ENCODE measurements around the gene PPP1R1A.

PPP1R1A gene

DNA sequence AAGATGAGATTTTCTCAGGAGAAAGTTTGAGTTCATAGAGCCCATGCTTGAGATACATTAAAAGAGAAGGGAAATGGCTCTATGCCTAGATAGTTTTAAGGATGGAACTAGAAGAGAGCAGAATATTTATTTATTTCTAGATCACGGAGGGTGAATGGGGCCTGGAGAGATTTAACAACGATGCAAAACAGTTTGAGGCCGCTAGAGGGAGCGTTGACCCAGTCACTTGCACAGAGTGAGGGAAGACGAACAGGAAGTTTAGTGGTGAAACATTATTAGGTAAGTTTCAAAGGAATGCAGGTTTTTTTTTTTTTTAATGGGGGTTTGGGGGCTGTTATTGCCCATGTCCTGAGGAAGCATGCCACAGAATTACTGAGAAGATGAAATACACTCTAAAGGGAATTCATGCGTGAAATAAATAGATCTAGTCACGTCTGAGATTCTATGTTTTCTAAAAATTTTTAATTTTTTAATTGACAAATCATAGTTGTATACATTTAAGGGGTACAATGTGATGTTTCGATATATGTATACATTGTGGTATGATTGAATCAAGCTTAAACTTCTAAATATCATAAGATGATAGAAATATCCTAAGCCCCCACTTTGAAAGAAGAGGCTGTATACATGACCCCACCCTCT lies 14.8 kb upstream of the PPP1R1A start:
- peak; percentile 74 for DNase-seq (ENCODE audit: low spot score)

DNA sequence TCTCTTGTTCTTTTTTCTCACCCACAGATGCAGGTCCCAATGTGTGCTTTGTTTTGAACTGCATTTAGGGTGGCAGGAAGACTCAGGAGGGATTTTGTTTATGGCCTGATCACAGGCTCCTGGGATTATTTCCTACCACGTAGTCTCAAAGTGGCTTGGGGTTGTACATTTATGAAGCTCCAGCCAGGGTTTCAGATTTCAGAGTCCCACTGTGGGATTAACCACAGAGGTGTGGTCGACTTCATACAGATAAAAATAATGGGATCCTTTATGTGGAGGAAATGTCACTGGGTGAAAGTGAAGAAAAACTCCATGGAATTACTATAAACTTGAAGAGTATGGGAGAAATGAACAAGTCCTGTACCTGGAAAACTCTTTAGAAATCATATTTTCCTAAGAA lies 14.2 kb upstream of the PPP1R1A start:
- DNase-seq (ENCODE audit: low spot score), result no peak

DNA sequence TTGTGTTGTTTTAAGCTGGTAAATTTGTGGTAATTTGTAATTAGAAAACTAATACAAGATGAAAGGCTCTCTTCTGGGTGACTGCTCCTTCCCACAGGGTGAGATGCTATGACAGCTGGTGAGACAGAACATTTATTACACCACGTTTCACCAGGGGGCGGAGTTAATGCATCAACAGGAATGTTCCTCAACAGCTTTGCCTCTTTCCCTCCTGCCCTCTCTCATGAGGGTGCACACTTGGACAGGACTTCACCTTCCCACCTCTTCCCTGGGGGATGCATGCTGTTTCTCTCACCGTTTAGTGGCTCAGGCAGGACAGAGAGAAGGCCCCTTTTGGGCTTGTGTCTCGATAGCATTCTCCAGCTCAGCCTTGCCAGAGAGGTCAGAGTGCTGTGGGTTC lies 13.4 kb upstream of the PPP1R1A start:
- DNase-seq (ENCODE audit: low spot score), result no peak

DNA sequence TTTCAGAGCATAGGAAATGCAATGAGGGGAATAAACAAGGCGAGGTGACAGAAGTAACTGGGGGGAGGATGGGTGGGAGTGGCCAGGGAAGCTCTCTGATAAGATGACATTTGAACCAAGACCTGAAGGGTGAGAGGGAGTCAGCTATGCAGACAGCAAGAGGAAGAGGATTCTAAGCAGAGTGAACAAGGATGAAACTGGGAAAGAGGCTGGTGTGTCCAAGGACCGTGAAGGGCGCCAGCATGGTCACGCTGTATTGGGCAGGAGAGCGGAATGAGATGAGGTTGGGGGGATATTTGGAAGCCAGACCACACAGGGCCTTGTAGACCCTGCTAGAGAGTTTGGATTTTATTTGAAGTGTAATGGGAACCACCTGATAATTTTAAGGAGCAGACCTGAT lies 10.5 kb upstream of the PPP1R1A start:
- no peak for DNase-seq (ENCODE audit: low spot score)

DNA sequence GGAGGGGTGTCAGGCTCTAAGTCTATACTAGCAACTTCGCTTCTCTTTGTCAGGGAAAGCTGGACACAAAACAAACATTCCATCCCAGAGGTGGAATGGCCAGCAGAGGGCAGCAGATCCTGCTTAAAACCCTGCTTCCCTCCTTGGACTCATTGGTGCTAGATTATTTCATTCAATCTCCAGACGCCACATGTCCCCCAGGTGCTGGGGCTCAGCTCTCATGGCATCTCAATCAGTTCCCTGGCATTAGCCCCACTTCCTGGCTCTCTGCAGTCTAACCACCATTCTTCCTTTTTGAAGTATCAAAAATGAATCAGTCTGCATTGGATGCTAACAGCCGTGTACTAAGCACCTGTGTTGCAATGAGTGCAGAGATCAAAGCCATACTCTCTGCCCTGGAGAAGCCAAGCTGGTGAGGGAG lies 8.1 kb upstream of the PPP1R1A start:
- DNase-seq (ENCODE audit: low spot score), result peak; percentile 38

DNA sequence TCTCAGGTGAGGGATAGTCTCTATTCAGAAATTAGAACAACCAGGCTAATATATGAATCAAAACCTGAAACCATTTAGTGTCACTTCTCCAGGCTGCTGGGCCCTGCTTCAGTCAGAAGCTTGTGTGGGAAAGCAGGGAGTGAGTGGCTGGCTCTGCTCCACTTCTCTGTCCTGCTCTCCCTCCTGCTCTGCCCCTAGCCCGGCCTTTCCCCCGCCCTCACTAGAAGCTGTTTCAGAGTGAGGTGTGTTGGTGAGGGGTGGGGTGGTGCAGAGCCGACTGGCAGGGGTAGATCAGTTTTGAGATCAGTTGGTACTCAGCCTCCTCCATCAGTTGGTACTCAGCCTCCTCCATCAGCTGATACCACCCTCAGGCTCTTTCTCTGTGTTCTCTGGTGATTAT lies 7.0 kb upstream of the PPP1R1A start:
- DNase-seq (ENCODE audit: low spot score), result no peak

DNA sequence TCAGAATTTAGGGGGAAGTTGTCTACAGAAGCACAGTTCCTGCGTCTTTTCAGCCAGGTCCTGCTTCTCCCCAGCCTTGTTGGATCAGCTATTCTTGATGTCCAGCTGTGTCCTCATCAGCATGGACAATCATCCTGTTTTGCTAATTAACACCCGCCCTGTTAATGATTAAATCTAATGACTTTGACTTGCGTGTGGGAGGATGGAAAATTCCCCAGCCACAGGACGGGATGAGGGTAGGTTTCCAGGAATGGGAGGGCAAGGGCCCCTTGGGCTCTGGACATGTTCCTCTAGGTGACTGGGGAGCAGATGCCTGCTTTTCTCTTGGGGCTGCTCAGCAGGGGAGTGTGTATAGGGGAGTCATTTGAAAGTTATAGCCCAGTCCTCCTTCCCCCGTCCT lies 5.3 kb upstream of the PPP1R1A start:
- no peak for DNase-seq (ENCODE audit: low spot score)

DNA sequence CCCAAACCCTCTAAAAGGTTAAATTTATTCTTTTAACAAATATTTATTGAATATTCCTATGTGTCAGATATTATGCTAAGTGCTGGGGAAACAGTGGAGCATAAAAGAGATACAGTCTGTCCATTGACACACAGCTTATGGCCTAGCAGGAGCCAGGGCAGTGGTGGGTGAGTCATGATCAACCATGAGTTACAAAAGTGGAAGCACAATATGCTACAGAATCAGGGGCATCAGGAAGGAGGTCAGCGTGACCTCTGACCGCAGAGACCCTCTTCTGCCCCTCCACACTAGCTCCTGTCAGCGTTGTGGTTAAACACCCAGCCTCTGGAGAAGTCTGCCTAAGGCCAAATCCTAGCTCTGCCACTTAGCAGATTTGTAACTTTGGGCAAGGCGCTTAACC lies 4.7 kb upstream of the PPP1R1A start:
- no peak for DNase-seq (ENCODE audit: low spot score)

DNA sequence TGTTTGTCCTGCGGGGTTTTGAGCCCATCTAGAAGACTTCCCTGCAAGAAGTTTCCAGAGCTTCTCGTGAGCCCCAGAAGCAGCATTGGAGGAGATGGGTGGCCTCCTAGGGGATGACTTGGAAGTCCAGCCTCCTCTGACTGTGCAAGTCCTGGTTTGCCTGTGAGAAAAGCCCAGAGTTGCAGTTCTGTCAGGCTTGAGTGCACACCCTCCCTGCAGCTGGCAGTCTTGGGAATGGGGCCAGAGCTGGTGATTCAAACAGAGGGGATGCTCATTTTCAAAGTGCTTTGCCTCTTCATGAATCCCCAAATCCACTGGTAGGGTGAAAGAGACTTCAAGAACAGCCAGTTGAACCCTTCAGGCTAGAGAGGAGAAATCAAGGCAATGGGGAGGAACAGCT lies 3.9 kb upstream of the PPP1R1A start:
- no peak for DNase-seq (ENCODE audit: low spot score)

DNA sequence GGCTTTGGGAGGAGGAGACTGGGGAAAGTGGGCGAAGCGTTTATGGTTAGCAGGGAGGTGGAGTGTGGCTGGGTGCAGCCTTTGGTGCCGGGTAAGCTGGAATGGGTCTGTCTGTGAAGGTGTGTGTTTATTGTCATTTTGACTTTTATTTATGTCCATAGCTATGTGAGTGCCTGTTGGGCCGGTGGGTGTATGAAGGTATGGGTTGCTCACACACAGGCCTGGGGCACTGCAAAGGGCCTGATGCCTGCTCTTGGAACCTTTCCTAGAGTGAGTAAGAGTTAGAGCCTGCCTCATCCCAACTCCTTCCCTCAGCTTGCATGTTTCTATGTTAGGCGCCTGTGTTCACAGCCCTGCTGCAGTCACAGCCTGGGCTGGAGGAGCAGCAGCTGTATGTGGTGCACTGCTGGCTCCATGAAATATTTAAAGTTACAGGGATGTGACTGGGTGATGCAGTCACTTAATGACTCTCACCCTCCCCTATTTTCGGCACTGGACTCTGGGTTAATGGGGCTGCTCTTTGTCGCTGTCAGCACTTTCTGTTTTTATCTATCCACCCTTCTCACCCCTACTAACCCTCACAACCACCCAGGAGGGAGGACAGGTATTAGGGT lies 2.6 kb upstream of the PPP1R1A start:
- no peak for DNase-seq (ENCODE audit: low spot score)

DNA sequence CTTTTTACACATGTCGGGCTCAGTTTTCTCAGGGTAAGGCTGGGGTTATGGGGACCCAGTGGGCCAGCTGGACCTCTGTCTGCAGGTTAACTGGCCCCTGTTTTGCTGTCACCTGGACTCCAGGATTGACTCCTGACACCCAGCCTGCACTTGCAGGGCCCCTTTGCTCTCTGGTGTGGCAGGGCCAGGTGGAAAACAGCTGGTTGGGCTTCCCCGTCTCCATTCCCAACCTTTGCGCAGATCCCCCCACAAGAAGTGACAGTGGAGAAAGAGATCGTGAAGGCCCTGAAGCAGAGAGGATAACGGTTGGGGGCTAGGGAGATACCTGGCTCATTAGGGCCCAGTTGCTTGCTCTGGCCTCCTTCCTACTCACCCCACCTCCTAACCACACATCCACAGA lies 1.5 kb upstream of the PPP1R1A start:
- no peak for DNase-seq (ENCODE audit: low spot score)

DNA sequence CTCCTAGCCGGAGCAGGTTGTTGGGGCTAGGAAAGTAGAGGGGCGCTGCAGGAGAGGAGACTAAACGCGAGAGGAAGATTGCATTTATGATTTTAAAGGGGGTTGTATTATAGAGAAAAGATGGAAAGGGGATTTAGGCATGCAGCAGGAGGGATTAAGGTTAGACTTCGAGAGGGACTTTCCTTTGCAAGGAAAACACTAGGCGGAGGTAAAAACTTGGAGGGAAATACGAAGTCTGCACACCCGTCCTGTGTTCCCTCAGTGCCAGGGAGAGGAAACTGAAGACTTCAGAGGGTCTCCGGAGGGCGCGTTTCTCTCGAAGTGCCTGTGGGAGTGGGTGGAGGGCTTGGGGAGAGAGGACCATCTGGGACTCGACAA lies 420 bp upstream of the PPP1R1A start:
- no peak for DNase-seq (ENCODE audit: low spot score)

DNA sequence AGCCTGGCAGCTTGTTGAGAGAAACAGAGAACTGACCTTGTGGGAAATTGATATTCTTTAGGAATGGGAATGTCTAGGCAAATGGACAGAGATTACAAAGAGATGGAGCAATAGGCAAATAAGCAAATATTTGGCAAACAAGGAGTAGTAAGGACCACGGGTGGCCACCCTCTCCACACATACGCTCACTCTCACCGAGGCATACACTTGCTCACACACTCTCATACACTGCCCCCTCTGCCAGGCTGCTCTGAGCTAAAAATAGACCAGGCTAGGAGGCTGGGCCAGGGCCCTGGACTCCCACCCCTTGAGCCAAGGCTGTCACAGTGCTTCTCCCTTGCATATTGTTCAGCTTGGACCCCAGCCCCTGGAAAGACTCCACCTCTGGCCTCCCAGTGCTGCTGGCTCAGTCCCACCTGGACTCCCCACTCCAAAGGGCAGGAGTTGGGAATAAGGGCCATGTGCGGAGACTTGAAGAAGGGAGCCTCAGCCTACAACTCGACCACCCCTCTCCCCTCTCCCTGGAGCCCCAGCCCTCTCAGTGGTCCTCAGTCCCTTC lies 1.1 kb downstream of the PPP1R1A start:
- no peak for DNase-seq (ENCODE audit: low spot score)

DNA sequence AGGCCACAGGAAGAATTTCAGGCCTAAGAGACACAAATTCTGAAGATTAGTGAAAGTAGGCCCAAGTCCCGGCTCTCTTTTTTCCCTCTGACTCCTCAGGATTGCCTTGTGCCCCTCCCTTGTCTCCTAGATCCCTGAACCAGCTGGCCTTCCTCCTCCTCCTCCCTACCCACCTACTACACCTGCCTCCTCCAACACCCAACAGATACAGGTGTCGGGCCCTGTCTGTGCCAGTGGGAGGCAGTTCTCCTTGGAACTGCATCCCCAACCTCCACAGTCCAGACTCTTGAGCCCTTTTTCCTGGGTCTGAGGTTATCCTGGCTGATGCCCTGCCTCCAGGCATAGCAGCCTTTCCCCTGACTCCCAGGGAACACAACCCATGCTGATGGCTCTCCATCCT lies 1.8 kb downstream of the PPP1R1A start:
- DNase-seq (ENCODE audit: low spot score), result no peak

DNA sequence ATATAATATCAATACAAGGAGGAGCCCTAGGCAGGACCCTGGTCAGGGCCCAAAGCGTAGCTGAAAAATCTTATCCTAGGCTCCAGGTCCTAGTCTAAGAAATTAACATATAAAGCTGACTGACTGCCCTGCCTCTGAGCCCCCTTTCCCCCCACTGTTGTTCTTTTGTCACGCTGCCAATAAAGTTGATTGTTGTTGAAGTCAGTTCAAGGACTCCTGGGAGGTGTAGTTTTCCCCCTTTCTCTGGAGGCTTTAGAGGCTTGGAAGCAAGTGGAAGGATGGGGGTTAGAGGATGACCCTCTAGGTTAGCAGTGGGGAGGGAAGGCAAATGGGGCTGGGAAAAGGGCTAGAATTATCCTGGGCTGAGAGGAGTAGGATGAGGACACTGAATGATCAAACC lies 3.2 kb downstream of the PPP1R1A start:
- DNase-seq (ENCODE audit: low spot score), result no peak

DNA sequence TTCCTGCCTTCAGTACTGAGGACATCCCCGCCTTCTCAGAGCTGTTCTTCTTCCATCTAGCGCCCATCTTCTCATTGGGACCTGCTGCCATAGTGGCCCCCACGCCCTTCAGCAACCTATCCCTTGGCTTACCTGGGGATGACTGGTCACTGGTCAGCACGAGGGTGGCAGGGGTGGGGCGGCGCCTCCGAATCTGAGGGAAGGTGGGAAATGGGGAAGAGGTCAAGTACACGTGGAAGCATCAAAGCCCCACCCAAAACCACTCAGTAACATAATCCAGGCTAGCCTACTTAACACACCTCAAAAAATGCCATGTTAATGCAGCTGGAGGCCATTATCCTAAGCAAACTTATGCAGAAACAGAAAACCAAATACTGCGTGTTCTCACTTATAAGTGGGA lies 4.3 kb downstream of the PPP1R1A start:
- no peak for DNase-seq (ENCODE audit: low spot score)

DNA sequence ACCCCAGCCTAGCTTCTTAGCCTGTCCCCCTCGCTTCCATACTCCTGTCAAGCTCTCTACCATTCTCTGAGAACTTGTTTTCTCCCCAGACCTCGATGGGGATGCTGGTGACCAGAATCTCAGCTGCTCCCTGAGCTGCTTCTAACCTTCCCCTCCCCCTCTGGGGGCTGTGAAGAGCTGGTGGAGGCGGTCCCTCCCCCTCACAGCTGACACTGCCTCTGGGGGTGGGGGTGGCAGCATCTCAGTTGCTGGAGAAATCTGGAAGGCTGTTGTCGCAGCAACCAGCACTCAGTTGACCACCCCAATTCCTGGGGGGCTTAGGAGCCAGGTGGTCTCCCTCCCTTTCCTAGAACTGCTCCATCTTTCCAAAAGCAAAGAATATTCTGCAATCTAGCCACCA lies 4.7 kb downstream of the PPP1R1A start:
- no peak for DNase-seq (ENCODE audit: low spot score)

DNA sequence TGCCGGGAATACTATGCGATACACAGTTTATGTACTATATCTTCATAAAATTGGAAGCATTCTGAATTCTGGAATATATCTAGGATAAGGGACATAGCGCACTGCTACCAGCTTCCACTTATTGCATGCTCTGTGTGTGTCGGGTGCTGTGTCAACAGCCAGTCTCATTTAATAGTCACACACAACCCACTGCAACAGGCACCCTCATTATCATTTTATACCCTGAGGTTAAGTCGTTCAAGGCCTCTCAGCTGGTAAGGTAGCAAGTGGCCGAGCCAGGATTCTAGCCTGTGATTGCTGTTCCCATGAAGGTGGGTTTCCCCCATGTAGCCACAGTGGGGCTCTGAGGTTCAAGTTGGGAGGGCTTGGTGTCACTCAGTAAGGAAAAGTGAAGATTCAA lies 7.0 kb downstream of the PPP1R1A start:
- DNase-seq (ENCODE audit: low spot score), result no peak

DNA sequence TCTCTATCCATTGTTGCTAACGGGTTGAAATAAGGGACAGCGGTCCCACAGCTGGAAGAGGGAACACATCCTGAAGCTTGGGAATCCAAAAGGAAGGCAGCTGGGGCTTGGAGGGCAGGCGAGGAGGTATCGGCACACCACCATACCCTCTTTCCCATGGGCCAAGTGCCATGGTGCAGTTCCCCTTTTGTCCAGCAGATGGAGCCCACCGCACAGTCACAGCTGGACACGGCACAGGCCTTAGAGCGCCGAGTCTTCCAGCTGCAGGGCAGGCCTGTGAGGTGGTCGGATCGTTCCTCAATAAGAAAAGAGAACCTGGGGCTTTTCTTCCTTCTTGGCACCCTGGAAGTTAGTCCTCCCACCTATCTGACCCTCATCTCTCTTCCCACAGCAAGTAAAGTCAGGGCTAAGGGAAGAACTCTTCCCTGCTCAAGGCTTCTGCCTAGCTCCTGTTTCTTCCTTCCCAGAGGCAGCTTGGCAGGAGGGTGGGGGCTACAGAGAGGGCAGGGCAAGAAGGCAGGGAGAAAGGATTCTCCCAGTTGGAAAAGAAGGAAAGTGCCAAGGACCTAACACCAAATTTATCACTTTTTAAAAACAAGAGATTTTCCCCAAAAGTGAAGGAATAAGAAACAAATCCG lies 8.6 kb downstream of the PPP1R1A start:
- DNase-seq (ENCODE audit: low spot score), result peak; percentile 85

DNA sequence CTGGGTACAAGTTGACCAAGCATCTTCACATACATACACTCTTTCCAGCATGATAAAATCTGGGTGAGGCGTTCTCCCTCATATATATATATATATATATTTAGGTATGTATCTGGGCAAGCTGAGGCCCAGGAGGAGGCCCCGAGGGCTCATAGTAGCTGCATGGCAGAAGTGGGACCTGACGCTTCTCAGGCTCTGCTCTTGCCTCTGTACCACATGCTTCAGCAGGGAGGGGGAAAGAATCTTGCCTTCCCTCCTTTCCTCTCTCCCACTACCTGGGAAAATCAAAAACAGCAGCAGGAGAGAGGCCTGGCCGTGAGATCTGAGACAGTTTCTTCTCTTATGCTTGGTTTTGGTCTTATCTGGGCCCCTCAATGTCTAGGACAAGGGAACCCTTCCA lies 9.2 kb downstream of the PPP1R1A start:
- DNase-seq (ENCODE audit: low spot score), result no peak

DNA sequence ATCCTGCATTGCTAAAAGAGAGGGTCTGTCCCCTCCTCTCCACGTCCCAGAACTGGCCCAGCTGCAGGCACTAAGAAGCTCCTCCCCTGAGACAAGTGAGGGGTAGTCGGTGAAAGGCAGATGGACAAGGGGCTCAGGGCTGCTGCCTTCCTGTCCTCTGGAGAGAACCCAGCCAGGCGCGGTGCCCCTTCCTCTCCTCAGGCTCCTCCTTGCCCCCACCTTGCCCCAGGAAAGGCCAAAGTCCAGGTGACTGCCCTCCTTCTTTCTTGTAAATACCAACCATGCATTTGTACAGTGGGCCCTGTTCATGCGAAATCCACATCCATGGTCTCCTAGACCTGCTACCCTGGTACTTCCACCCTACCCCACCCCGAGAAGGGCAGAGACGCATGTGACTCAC lies 9.7 kb downstream of the PPP1R1A start:
- no peak for DNase-seq (ENCODE audit: low spot score)

DNA sequence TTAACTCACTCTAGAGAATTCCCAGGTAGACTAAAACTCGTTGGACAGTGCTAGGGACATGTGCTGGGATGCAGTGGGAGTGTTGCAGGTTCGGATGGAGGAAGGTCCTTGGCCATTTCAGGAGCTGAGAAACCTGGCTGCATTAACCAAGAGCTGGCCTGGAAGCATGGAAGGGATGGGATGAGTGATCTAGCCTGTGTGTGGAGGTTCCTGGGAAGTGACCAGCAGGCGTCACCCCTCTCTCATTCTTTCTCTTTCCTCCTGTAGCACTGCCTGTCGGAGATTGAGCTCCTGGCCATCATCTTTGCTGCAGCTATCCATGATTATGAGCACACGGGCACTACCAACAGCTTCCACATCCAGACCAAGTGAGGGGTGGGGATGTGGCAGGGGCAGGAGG lies 15.6 kb downstream of the PPP1R1A start:
- DNase-seq (ENCODE audit: low spot score), result no peak

Data from activated CD4-positive, alpha-beta T cell treated with anti-CD3 and anti-CD28 coated beads, Interleukin-2, Interleukin-4, amounts not matched to agents 100 ng/mL and 50 ng/mL, durations not matched to agents 16 hours and 8 hours (primary cell).